CD14-positive monocyte (primary cell): ENCODE data around the gene SH3PXD2A. TPM values are rescaled to one million over a fixed set of nuclear protein-coding genes. Genes with fewer than 3 reads are reported as not detected.

ENCODE experiments used
- DNase-seq, 3 donors: peaks; one replicate each; pipeline ENCODE4 v3.0.0-alpha.2; 2011 to 2022
- H2AFZ ChIP-seq: 2 replicates; pipeline ENCODE4 v1.6.0; 2012; ENCODE audit warnings: mild to moderate bottlenecking, low read depth, low read length, inconsistent platforms; ENCODE audit not compliant: insufficient read depth, poor library complexity, severe bottlenecking
- H3K27ac ChIP-seq, 2 donors: 1 replicate in 1 of 2; 2 replicates in 1 of 2; pipeline ENCODE4 v1.5.1; 2012 to 2013; ENCODE audit warnings: low read length in 2 of 2, control low read depth in 1 of 2, inconsistent platforms in 1 of 2, low read depth in 1 of 2, mild to moderate bottlenecking in 1 of 2
- H3K27me3 ChIP-seq, 2 donors: one replicate each; pipeline versions ENCODE4 v1.6.0 to v1.6.1; 2011 to 2013; ENCODE audit warnings: low read length in 2 of 2; ENCODE audit not compliant: control insufficient read depth in 2 of 2, insufficient read depth in 2 of 2
- H3K36me3 ChIP-seq, 2 donors: replicated peaks in 1 of 2; 1 replicate in 1 of 2; 2 replicates in 1 of 2; pipeline versions ENCODE4 v1.5.1 to v1.6.1; 2012 to 2013; ENCODE audit warnings: low read length in 2 of 2, control low read depth in 1 of 2, inconsistent platforms in 1 of 2, mild to moderate bottlenecking in 1 of 2; ENCODE audit not compliant: insufficient read depth in 2 of 2, control insufficient read depth in 1 of 2
- H3K4me1 ChIP-seq, 2 donors: 1 replicate in 1 of 2; 2 replicates in 1 of 2; pipeline versions ENCODE4 v1.5.1 to v1.6.1; 2012 to 2013; ENCODE audit warnings: low read length in 2 of 2, control low read depth in 1 of 2, inconsistent platforms in 1 of 2, mild to moderate bottlenecking in 1 of 2, moderate library complexity in 1 of 2; ENCODE audit not compliant: insufficient read depth in 2 of 2, control insufficient read depth in 1 of 2
- H3K4me2 ChIP-seq: replicated peaks from 2 replicates; pipeline ENCODE3; 2012; ENCODE audit warnings: low read length, moderate library complexity, mild to moderate bottlenecking; ENCODE audit not compliant: poor library complexity, severe bottlenecking; ENCODE audit errors: extremely low read depth
- H3K4me3 ChIP-seq, 3 experiments: fragments of 200-600 bp in 1 of 3; sonication (generic) in 1 of 3; replicated peaks in 1 of 3; 1 replicate in 2 of 3; 2 replicates in 1 of 3; pipeline ENCODE4 v1.5.1; 2011 to 2013; ENCODE audit warnings: low read length in 3 of 3, mild to moderate bottlenecking in 3 of 3, control low read depth in 2 of 3, low read depth in 2 of 3, inconsistent platforms in 1 of 3, moderate library complexity in 1 of 3
- H3K79me2 ChIP-seq: 2 replicates; pipeline ENCODE4 v1.6.0; 2012; ENCODE audit warnings: mild to moderate bottlenecking, control low read depth, inconsistent platforms, low read length, moderate library complexity; ENCODE audit not compliant: insufficient read depth
- H3K9ac ChIP-seq: 2 replicates; pipeline ENCODE4 v1.6.0; 2017; ENCODE audit warnings: low read length, mild to moderate bottlenecking; ENCODE audit not compliant: insufficient read depth, poor library complexity, severe bottlenecking
- H3K9me3 ChIP-seq, 2 donors: replicated peaks in 1 of 2; 1 replicate in 1 of 2; 2 replicates in 1 of 2; pipeline versions ENCODE4 v1.5.1 to v1.6.1; 2012 to 2013; ENCODE audit warnings: low read length in 2 of 2, control low read depth in 1 of 2; ENCODE audit not compliant: control insufficient read depth in 1 of 2, insufficient read depth in 1 of 2
- H4K20me1 ChIP-seq: 2 replicates; pipeline ENCODE4 v1.6.0; 2012; ENCODE audit warnings: mild to moderate bottlenecking, low read length, control low read depth, moderate library complexity; ENCODE audit not compliant: insufficient read depth
- H3K27ac Mint-ChIP-seq, 7 donors: one replicate each; pipeline ENCODE4 v1.8.0; 2020; ENCODE audit warnings: mild to moderate bottlenecking in 7 of 7, mixed read lengths in 7 of 7, moderate library complexity in 6 of 7, inconsistent platforms in 2 of 7
- H3K27me3 Mint-ChIP-seq, 3 donors: one replicate each; pipeline ENCODE4 v1.8.0; 2021 to 2022; ENCODE audit warnings: low read depth in 3 of 3, mild to moderate bottlenecking in 3 of 3, mixed read lengths in 3 of 3, moderate library complexity in 3 of 3, inconsistent platforms in 1 of 3
- H3K36me3 Mint-ChIP-seq, 2 donors: one replicate each; pipeline ENCODE4 v1.8.0; 2020; ENCODE audit warnings: mixed read lengths in 2 of 2, inconsistent platforms in 1 of 2, mild to moderate bottlenecking in 1 of 2
- H3K4me1 Mint-ChIP-seq: one replicate; pipeline ENCODE4 v1.8.0; 2020; ENCODE audit warnings: mild to moderate bottlenecking, mixed read lengths
- H3K4me3 Mint-ChIP-seq, 2 donors: one replicate each; pipeline ENCODE4 v1.8.0; 2020; ENCODE audit warnings: mild to moderate bottlenecking in 2 of 2, mixed read lengths in 2 of 2, moderate library complexity in 1 of 2
- H3K9me3 Mint-ChIP-seq, 7 donors: one replicate each; pipeline ENCODE4 v1.8.0; 2020 to 2022; ENCODE audit warnings: mixed read lengths in 7 of 7, mild to moderate bottlenecking in 6 of 7, moderate library complexity in 6 of 7, inconsistent platforms in 2 of 7
- WGBS: methylation state at CpG from one replicate; pipeline ENCODE4 v1.1.5; 2013; ENCODE audit warnings: missing lambda C conversion rate; ENCODE audit not compliant: insufficient coverage; 5-methylcytosine and 5-hydroxymethylcytosine counted together
- intact Hi-C, 2 donors: fragments of 100-400 bp; cut with micrococcal nuclease; formaldehyde crosslinking; loops; one replicate each; pipeline versions ENCODE4 v1.15.0 to v1.15.1; 2023
- polyA plus RNA-seq, 3 donors: library from polyadenylated mRNA; depleted of rRNA in 1 of 3; unstranded in 2 of 3; stranded (reverse) in 1 of 3; fragments of 300-500 nt in 2 of 3; fragments of >200 nt in 1 of 3; fragmentation: Illumina TruSeq in 2 of 3; gene quantifications; 1 replicate in 2 of 3; 2 replicates in 1 of 3; pipeline ENCODE4 v1.2.3, GENCODE V29; 2012 to 2021
- TF ChIP-seq, protein P1 (sequence below): fragments of 200-600 bp; IDR thresholded peaks from one replicate; pipeline ENCODE4 v1.8.0; 2022; ENCODE audit warnings: antibody characterized with exemption, mild to moderate bottlenecking

SH3PXD2A gene
- polyA plus RNA-seq, 3 donors, result 0.01 to 0.76 (median 0.05) TPM

- Mint-ChIP-seq H3K27ac (no peak overlapping the region), H3K4me1 (peaks cover 4% of the 10 kb centered on the region), H3K4me3 (no peak overlapping the region), H3K9me3 (no peaks in the 10 kb centered on the region), H3K27me3 (peaks cover 5 to 11% (median 10%) of the 10 kb centered on the region in 3 donors), H3K36me3 (no peaks in the 10 kb centered on the region)
- H3K79me2 ChIP-seq, result no peaks in the 10 kb centered on the region
- H3K27ac ChIP-seq, result no peak overlapping the region
- H3K4me2 ChIP-seq, result no peak overlapping the region
- no peak for DNase-seq
- H3K9ac ChIP-seq, result no peak overlapping the region
- H3K27me3 ChIP-seq, result no peaks in the 10 kb centered on the region
- TF ChIP-seq, protein P1, sequence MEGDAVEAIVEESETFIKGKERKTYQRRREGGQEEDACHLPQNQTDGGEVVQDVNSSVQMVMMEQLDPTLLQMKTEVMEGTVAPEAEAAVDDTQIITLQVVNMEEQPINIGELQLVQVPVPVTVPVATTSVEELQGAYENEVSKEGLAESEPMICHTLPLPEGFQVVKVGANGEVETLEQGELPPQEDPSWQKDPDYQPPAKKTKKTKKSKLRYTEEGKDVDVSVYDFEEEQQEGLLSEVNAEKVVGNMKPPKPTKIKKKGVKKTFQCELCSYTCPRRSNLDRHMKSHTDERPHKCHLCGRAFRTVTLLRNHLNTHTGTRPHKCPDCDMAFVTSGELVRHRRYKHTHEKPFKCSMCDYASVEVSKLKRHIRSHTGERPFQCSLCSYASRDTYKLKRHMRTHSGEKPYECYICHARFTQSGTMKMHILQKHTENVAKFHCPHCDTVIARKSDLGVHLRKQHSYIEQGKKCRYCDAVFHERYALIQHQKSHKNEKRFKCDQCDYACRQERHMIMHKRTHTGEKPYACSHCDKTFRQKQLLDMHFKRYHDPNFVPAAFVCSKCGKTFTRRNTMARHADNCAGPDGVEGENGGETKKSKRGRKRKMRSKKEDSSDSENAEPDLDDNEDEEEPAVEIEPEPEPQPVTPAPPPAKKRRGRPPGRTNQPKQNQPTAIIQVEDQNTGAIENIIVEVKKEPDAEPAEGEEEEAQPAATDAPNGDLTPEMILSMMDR, result no peak
- no peak overlapping the region for H2AFZ ChIP-seq
- no peaks in the 10 kb centered on the region for H4K20me1 ChIP-seq
- intact Hi-C loops, result no loop called here
- 100% methylated on average over 7 of the region's 10 CpGs for WGBS
- no peaks in the 10 kb centered on the region for H3K36me3 ChIP-seq
- no peaks in the 10 kb centered on the region for H3K4me1 ChIP-seq
- no peaks in the 10 kb centered on the region for H3K9me3 ChIP-seq
- H3K4me3 ChIP-seq, result no peak overlapping the region
Observed at GRCh38 chr10:103572347-103573204, 282.8 kb downstream of the SH3PXD2A start.

DNA sequence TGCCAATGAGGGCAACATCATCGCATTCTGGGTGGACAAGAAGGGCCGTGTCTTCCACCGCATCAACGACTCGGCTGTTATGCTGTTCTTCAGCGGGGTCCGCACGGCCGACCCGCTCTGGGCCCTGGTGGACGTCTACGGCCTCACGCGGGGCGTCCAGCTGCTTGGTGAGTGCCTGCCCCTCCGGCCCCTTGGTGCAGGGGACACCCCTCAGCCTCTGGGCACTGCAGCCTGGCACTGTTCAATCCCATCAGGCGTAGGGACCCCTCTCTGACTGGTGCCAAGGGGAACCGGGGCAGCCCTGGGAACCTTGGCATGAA, 283.8 kb downstream of the SH3PXD2A start:
- Histone ChIP-seq H3K27ac (no peak overlapping the region), H3K4me3 (no peak overlapping the region), H3K9ac (no peak overlapping the region), H3K4me1 (no peaks in the 10 kb centered on the region), H3K9me3 (no peaks in the 10 kb centered on the region), H3K36me3 (no peaks in the 10 kb centered on the region), H3K4me2 (no peak overlapping the region), H3K79me2 (no peaks in the 10 kb centered on the region), H3K27me3 (no peaks in the 10 kb centered on the region), H4K20me1 (no peaks in the 10 kb centered on the region), H2AFZ (no peak overlapping the region)
- no peak for DNase-seq
- no peak overlapping the region for H3K27ac Mint-ChIP-seq
- no peaks in the 10 kb centered on the region for H3K9me3 Mint-ChIP-seq
- peaks cover 4% of the 10 kb centered on the region for H3K4me1 Mint-ChIP-seq
- TF ChIP-seq, protein P1, result no peak
- intact Hi-C loops, result no loop called here
- 95% methylated on average over 18 of the region's 18 CpGs for WGBS
- H3K4me3 Mint-ChIP-seq, result no peak overlapping the region
- no peaks in the 10 kb centered on the region for H3K36me3 Mint-ChIP-seq
- peaks cover 5 to 11% (median 10%) of the 10 kb centered on the region in 3 donors for H3K27me3 Mint-ChIP-seq
